Measurements from ENCODE around the gene CHD2. TPM values are rescaled to one million over a fixed set of nuclear protein-coding genes. Genes with fewer than 3 reads are reported as not detected.
"Not testable (repeated sequence)": the region's sequence is repeated elsewhere in the genome, so short reads cannot be mapped to it uniquely, and the experiment has no call there.

The CHD2 gene
- total RNA-seq: 57.2 TPM
- long read RNA-seq, transcript CHD2-202 (13 exons, 2,221 nt): major isoform, 7 of 31 reads
- long read RNA-seq, partial matches to known transcripts: 17 of 31 reads
- long read RNA-seq, other reads (novel, unspliced or antisense): 6 of 31 reads

GRCh38 chr15:92899948-92900730 is at the start of gene CHD2:
Gene CHD2, plus strand, starts transcription at chr15:92900324. Its CDS starts 914 bp downstream, at chr15:92901238.
- ATAC-seq (peak; percentile 51), DNase-seq (peak; percentile 58)
- intact Hi-C loops (cut with micrococcal nuclease): no loop called here

- no peak for ATAC-seq
- intact Hi-C loops (cut with micrococcal nuclease): no loop called here
- DNase-seq: no peak
These were observed 46.9 kb upstream of the CHD2 start for GRCh38 chr15:92853222-92853621.

- no peak for DNase-seq
- intact Hi-C loops (cut with micrococcal nuclease): no loop called here
- no peak for ATAC-seq
These were observed 38.4 kb upstream of the CHD2 start for GRCh38 chr15:92861742-92862141.

- ATAC-seq: no peak
- intact Hi-C loops (cut with micrococcal nuclease): no loop called here
These were observed 35.9 kb upstream of the CHD2 start for GRCh38 chr15:92864127-92864814.

GRCh38 chr15:92869263-92869940 is 30.7 kb upstream of the CHD2 start:
- DNase-seq (no peak), ATAC-seq (peak; percentile 81)
- intact Hi-C loops (cut with micrococcal nuclease): no loop called here

More at GRCh38 chr15:92864127-92864814, 35.9 kb upstream of the CHD2 start:
- no peak for DNase-seq

- DNase-seq (no peak), ATAC-seq (peak; percentile 76)
- intact Hi-C loops (cut with micrococcal nuclease): no loop called here
These were observed 30.0 kb upstream of the CHD2 start for GRCh38 chr15:92870010-92870591.

- intact Hi-C loops (cut with micrococcal nuclease); DNase-seq; ATAC-seq: not testable (repeated sequence)
These were observed 27.2 kb upstream of the CHD2 start for GRCh38 chr15:92872967-92873366.

- no peak for DNase-seq
- ATAC-seq: no peak
- intact Hi-C loops (cut with micrococcal nuclease): no loop called here
These were observed 23.1 kb upstream of the CHD2 start for GRCh38 chr15:92877000-92877399.

- ATAC-seq: no peak
- intact Hi-C loops (cut with micrococcal nuclease): no loop called here
- DNase-seq: no peak
These were observed 22.7 kb upstream of the CHD2 start for GRCh38 chr15:92877416-92877815.

- DNase-seq: no peak
- intact Hi-C loops (cut with micrococcal nuclease): no loop called here
- ATAC-seq: no peak
These were observed 21.5 kb upstream of the CHD2 start for GRCh38 chr15:92878593-92879053.

- ATAC-seq (no peak), DNase-seq (no peak)
- intact Hi-C loops (cut with micrococcal nuclease): loop anchor here (5.0 kb wide), 1 partner anchor 48 kb away; no protein-coding TSS in a partner anchor
These were observed 20.0 kb upstream of the CHD2 start for GRCh38 chr15:92879949-92880725.

- intact Hi-C loops (cut with micrococcal nuclease): loop anchor here (5.0 kb wide), 1 partner anchor 48 kb away; no protein-coding TSS in a partner anchor
- DNase-seq (no peak), ATAC-seq (no peak)
These were observed 19.3 kb upstream of the CHD2 start for GRCh38 chr15:92880796-92881195.

- ATAC-seq (no peak), DNase-seq (no peak)
- intact Hi-C loops (cut with micrococcal nuclease): loop anchor here (5.0 kb wide), 1 partner anchor 49 kb away; no protein-coding TSS in a partner anchor
These were observed 18.8 kb upstream of the CHD2 start for GRCh38 chr15:92881211-92881754.

GRCh38 chr15:92881802-92882696 is 18.1 kb upstream of the CHD2 start:
- intact Hi-C loops (cut with micrococcal nuclease): loop anchor here (5.0 kb wide), 1 partner anchor 50 kb away; no protein-coding TSS in a partner anchor
- ATAC-seq (peak; percentile 96), DNase-seq (peak; percentile 98)

- DNase-seq (no peak), ATAC-seq (no peak)
- intact Hi-C loops (cut with micrococcal nuclease): loop anchor here (5.0 kb wide), 1 partner anchor 50 kb away; no protein-coding TSS in a partner anchor
These were observed 17.4 kb upstream of the CHD2 start for GRCh38 chr15:92882697-92883162.

- intact Hi-C loops (cut with micrococcal nuclease): loop anchor here (5.0 kb wide), 1 partner anchor 51 kb away; no protein-coding TSS in a partner anchor
- DNase-seq (peak; percentile 64), ATAC-seq (no peak)
These were observed 16.8 kb upstream of the CHD2 start for GRCh38 chr15:92883163-92883875.
